Progenitor cell of endocrine pancreas (in vitro differentiated cells): Measurements from ENCODE around the gene JPH3. TPM values are rescaled to one million over a fixed set of nuclear protein-coding genes. Genes with fewer than 3 reads are reported as not detected.

ENCODE experiments used
- DNase-seq: peaks from one replicate; pipeline ENCODE4 v3.0.0; 2021; ENCODE audit warnings: low spot score; ENCODE audit not compliant: unreplicated experiment
- H3K27ac Mint-ChIP-seq: 2 replicates; pipeline ENCODE4 v1.8.0; 2021; ENCODE audit warnings: mild to moderate bottlenecking, moderate library complexity, mixed read lengths
- H3K27me3 Mint-ChIP-seq: 2 replicates; pipeline ENCODE4 v1.8.0; 2021; ENCODE audit warnings: mixed read lengths
- H3K36me3 Mint-ChIP-seq: 2 replicates; pipeline ENCODE4 v1.8.0; 2022; ENCODE audit warnings: mixed read lengths; ENCODE audit not compliant: insufficient read depth
- H3K4me1 Mint-ChIP-seq: 2 replicates; pipeline ENCODE4 v1.8.0; 2021; ENCODE audit warnings: low read depth, mixed read lengths
- H3K4me3 Mint-ChIP-seq: 2 replicates; pipeline ENCODE4 v1.8.0; 2021; ENCODE audit warnings: low read depth, mild to moderate bottlenecking, moderate library complexity, mixed read lengths
- H3K9me3 Mint-ChIP-seq: 2 replicates; pipeline ENCODE4 v1.8.0; 2021; ENCODE audit warnings: low read depth, mixed read lengths
- total RNA-seq: library from RNA; stranded (reverse); gene quantifications from 2 replicates; pipeline ENCODE4 v1.2.1, GENCODE V29; 2021
- TF ChIP-seq, protein P1 (sequence below): fragments of 200-600 bp; sonication (generic); IDR thresholded peaks from one replicate; pipeline ENCODE4 v1.5.0; 2021; ENCODE audit warnings: antibody characterized with exemption, mild to moderate bottlenecking; ENCODE audit not compliant: unreplicated experiment

JPH3 gene
- total RNA-seq, 1 donor from 2014 or later = 26.4 TPM

GRCh38 chr16:87563022-87563421, 39.3 kb upstream of the JPH3 start:
- DNase-seq = no peak
- Mint-ChIP-seq H3K36me3 (no peaks in the 10 kb centered on the region), H3K9me3 (no peaks in the 10 kb centered on the region), H3K4me3 (no peak overlapping the region), H3K27me3 (peaks cover 11% of the 10 kb centered on the region), H3K27ac (no peak overlapping the region), H3K4me1 (no peaks in the 10 kb centered on the region)
- TF ChIP-seq, protein P1, sequence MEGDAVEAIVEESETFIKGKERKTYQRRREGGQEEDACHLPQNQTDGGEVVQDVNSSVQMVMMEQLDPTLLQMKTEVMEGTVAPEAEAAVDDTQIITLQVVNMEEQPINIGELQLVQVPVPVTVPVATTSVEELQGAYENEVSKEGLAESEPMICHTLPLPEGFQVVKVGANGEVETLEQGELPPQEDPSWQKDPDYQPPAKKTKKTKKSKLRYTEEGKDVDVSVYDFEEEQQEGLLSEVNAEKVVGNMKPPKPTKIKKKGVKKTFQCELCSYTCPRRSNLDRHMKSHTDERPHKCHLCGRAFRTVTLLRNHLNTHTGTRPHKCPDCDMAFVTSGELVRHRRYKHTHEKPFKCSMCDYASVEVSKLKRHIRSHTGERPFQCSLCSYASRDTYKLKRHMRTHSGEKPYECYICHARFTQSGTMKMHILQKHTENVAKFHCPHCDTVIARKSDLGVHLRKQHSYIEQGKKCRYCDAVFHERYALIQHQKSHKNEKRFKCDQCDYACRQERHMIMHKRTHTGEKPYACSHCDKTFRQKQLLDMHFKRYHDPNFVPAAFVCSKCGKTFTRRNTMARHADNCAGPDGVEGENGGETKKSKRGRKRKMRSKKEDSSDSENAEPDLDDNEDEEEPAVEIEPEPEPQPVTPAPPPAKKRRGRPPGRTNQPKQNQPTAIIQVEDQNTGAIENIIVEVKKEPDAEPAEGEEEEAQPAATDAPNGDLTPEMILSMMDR = no peak

- Mint-ChIP-seq H3K27ac (no peak overlapping the region), H3K4me3 (no peak overlapping the region)
Observed at GRCh38 chr16:87563714-87564523, 38.4 kb upstream of the JPH3 start.

GRCh38 chr16:87564524-87564778, 37.9 kb upstream of the JPH3 start:
- DNase-seq = no peak
- no peaks in the 10 kb centered on the region for H3K36me3 Mint-ChIP-seq
- H3K27me3 Mint-ChIP-seq = peaks cover 6% of the 10 kb centered on the region
- no peaks in the 10 kb centered on the region for H3K9me3 Mint-ChIP-seq
- H3K27ac Mint-ChIP-seq = no peak overlapping the region
- no peak overlapping the region for H3K4me3 Mint-ChIP-seq
- H3K4me1 Mint-ChIP-seq = no peaks in the 10 kb centered on the region
- TF ChIP-seq, protein P1 = no peak

More at GRCh38 chr16:87563714-87564523, 38.4 kb upstream of the JPH3 start:
- Mint-ChIP-seq H3K4me1 (no peaks in the 10 kb centered on the region), H3K9me3 (no peaks in the 10 kb centered on the region), H3K27me3 (peaks cover 5% of the 10 kb centered on the region), H3K36me3 (no peaks in the 10 kb centered on the region)
- DNase-seq = no peak
- TF ChIP-seq, protein P1 = no peak

GRCh38 chr16:87569601-87570571, 32.4 kb upstream of the JPH3 start:
- peaks cover 12% of the 10 kb centered on the region for H3K27me3 Mint-ChIP-seq
- H3K4me3 Mint-ChIP-seq = no peak overlapping the region
- TF ChIP-seq, protein P1 = no peak
- H3K4me1 Mint-ChIP-seq = peaks cover 6% of the 10 kb centered on the region
- H3K9me3 Mint-ChIP-seq = no peaks in the 10 kb centered on the region
- no peaks in the 10 kb centered on the region for H3K36me3 Mint-ChIP-seq
- no peak overlapping the region for H3K27ac Mint-ChIP-seq
- DNase-seq = no peak

GRCh38 chr16:87570572-87570937, 31.8 kb upstream of the JPH3 start:
- no peaks in the 10 kb centered on the region for H3K36me3 Mint-ChIP-seq
- DNase-seq = no peak
- H3K9me3 Mint-ChIP-seq = no peaks in the 10 kb centered on the region
- H3K4me1 Mint-ChIP-seq = peaks cover 8% of the 10 kb centered on the region
- TF ChIP-seq, protein P1 = no peak
- peaks cover 16% of the 10 kb centered on the region for H3K27me3 Mint-ChIP-seq
- H3K27ac Mint-ChIP-seq = no peak overlapping the region
- H3K4me3 Mint-ChIP-seq = no peak overlapping the region
